Right renal cortex interstitium (tissue), 3 donors: ENCODE measurements around the gene SFXN5. TPM values are rescaled to one million over a fixed set of nuclear protein-coding genes. Genes with fewer than 3 reads are reported as not detected.

Experiments
- polyA plus RNA-seq, 3 donors: library from polyadenylated mRNA; unstranded; fragments of 120-200 nt; gene quantifications; one replicate each; pipeline ENCODE4 v1.2.1, GENCODE V29; 2013; ENCODE audit not compliant: insufficient read length in 3 of 3

SFXN5 gene
- polyA plus RNA-seq, 3 donors, result 23.2 to 25.7 (median 23.9) TPM

Other genes starting within 250 kb of the SFXN5 start
- 10 to 100 TPM; 23.6 to 25.8 (median 24.0) TPM for gene EXOC6B, start 245.7 kb downstream of the SFXN5 start, polyA plus RNA-seq
- 10 to 100 TPM; 10.4 to 14.5 (median 13.6) TPM for gene SPR, start 184.3 kb downstream of the SFXN5 start, polyA plus RNA-seq
- gene EMX1, start 154.2 kb downstream of the SFXN5 start, polyA plus RNA-seq, result 10 to 100 TPM; 42.0 to 47.6 (median 42.9) TPM
- gene RAB11FIP5, start 41.2 kb upstream of the SFXN5 start, polyA plus RNA-seq, result 10 to 100 TPM; 39.9 to 45.0 (median 40.3) TPM
- gene NOTO, start 130.9 kb upstream of the SFXN5 start, polyA plus RNA-seq, result under 1 TPM in 1 of 3 donors, not detected in 2; 0.04 TPM
- gene SMYD5, start 142.5 kb upstream of the SFXN5 start, polyA plus RNA-seq, result 10 to 100 TPM; 31.4 to 37.4 (median 32.7) TPM
- gene PRADC1, start 161.5 kb upstream of the SFXN5 start, polyA plus RNA-seq, result 10 to 100 TPM; 11.6 to 14.6 (median 14.1) TPM
- gene CCT7, start 162.6 kb upstream of the SFXN5 start, polyA plus RNA-seq, result 100 to 1,000 TPM; 283 to 292 (median 283) TPM
- gene FBXO41, start 212.8 kb upstream of the SFXN5 start, polyA plus RNA-seq, result 1 to 10 TPM; 1.6 to 1.9 (median 1.6) TPM
- not detected for gene EGR4, start 221.8 kb upstream of the SFXN5 start, polyA plus RNA-seq